GM19240 (cell line): ENCODE results near the gene MEIKIN.

Source experiments
- DNase-seq: peaks from one replicate; pipeline ENCODE4 v3.0.0; 2011; ENCODE audit warnings: low spot score; ENCODE audit not compliant: insufficient read length

Gene MEIKIN

DNA sequence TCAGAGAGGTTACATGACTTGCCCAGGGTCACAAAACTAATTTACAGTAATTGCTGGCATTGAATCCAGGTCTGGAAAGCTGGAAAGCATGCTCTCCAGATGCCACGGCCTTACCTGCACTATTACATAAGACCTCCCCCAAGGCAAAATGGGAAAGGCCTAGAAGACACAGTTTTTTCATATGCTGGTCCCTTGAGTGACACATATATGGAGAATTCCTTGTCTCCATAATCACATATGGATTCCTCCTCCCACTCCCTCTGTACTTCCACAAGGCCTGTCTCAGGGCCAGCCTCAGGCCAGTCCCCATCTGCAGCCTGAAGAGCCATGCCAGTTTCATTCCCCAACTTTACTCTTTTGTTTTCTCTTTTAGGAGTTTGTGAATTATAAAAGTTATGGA, 28.6 kb upstream of the MEIKIN start:
- no peak for DNase-seq

DNA sequence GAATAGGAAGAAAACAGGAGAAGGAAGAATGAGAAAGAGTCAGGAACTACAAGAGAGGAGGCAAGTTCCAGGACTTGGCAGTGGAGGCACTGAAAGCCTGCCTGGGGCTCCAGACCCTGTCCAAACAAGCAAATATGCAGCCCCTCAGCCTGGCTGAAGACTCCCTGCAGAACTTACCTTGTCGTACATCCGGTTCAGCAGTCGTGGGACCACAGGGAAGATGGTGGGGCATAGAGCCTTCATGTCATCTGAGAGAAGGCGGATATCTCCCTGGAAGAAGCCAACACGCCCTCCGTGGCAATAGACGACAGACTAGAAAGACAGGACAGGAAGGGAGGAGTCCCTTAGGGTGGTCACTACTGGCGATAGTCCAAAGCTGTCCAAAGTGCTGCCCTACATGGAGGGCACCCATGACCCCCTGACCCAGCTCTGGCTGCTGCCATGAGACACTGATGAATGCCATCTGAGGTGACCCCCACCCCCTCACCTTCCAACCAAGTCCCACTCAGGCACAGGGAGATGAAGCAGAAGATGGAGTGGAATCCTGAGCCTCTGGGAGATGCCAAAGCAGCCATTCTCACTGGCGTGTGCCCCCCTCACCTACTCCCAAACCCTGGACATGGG, 27.7 kb upstream of the MEIKIN start:
- no peak for DNase-seq

DNA sequence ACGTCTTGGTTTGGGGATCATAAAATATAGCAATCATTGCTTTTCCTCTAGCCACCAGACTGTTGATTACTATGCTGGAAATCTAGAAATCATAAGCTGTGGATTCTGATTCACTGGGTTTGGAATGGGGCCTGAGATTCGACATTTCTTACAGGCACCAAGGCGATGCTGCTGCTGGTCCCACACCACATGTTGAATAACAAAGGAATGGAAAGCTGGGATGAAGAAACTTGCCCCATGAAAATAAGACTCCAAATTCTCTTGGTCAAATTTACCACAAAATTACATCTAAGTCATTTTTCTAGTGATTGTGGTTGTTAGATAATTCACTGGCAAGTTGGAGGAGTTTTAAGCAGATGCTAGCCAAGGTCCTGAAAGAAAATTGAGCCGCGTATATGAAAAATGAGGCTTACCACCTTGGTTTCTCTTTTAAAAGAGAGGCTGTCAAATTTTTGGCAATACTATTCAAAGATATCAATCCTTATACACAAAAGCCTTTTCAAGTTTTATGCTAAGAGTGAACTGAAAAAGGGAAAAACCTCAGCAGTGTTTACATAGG, 23.0 kb upstream of the MEIKIN start:
- DNase-seq, result no peak

DNA sequence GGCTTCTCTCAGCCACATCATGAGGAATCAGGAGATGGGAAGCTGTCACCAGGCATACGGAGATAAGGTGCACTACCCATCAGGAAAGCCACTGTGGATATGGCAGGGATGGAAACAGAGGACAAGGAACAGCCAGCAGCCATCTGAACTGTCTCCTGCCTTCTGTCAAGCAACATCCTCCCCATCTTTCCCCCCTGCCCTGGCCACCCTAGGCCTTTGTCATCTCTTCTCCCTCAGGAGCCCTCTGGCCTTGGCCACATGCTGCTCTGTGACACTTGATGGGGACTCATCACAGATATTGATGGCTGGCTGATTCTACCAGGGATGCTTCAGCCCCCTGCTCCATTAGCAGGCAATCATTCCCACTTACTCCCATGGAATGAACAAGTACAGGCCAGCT, 21.1 kb upstream of the MEIKIN start:
- DNase-seq, result no peak

DNA sequence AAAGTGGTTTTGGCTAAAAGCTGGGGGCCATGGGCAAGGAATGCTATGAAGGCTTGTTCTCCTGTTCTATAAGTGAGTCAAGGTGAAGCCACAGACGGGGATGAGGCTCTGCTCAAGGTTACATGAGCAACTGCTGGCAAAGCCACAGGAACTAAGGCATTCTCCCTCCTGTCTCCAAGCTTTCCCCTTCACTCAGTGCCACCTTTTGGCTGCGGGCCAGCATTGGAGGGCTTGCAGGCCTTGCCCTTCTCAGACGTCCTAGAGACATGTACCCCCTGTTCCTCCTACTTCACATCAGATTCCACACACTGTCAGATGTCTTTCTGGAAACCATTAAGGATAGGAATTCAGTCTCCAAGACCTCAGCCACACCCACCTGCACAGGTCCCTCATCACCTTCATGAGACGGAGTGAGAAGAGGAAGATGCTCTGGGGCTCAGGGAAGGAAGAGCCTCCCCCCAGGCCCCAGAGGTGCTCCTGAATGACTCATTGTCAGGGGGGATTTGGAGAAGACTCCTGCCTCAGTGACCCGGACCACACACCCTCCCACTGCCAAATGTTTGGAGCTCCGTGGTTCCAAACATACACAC, 20.5 kb upstream of the MEIKIN start:
- DNase-seq, result no peak

DNA sequence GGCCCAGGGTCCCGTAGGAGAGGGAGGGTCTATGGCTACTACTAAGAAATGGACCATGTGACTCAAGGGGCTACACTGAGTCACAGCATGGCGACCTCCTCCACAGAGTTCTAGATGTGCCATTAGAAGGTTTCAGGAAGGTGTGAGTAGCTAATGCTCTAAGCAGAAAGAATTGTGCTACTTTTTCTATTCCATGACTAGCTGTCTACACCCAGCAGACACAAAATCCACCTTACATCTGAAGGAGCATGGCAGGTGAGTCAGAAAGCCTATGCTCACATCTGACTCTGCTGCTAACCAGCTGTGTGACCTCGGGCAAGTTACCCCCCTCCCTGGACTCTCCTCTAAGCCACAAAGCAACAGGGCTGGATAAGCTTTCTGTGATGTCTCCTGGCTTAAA, 14.4 kb upstream of the MEIKIN start:
- DNase-seq, result no peak

DNA sequence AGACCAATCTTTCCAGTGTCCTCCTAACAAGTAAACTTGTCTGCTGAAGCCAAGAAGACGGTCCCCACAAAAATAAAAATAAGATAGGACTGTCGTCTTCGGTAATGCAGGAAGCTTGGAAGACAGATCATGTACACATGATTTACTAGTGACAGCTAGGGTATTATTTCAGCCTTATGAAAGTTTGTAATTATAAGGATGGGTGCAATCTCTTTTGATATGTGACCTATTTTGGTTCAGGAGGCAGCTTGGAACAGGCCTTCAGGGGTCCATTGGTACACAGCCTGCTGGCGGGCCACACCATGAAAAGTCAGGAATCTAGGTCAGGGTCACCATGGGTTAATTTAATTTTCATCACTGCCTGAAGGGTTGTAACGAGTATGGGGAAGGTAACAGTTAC, 13.7 kb upstream of the MEIKIN start:
- DNase-seq, result no peak

DNA sequence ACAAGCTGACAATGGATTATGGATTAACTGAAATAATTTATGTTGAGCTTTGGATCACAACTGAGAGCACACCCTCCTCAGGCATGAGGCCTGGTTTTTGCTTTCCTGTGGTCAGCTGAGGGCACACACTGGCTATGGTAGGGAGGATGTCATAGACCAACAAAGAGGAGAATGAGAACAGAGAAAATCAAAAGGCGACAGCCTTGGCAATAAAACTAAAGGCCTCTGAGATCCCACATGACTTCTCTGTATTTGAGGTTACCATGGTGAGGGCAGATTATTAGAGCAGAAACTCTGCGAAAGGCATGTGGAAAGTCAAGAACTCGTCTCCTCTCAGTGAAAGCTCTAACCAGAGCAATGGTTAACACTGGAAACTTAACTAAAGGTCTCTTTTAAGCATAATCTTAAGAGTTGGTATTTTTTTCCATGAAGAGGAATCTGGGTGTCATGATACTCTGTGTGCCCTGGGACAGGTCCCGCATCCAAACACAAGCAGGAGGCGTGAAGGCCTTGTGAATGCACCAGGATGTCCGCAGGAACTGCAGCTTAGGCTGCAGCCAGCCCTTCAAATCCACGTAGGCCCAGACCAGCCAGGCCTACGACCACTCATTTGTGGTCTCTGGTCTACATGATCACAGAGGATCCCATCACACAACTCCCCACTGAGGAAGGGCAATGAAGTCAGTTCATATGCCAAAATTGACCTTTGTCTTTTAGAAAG, 12.4 kb upstream of the MEIKIN start:
- no peak for DNase-seq

DNA sequence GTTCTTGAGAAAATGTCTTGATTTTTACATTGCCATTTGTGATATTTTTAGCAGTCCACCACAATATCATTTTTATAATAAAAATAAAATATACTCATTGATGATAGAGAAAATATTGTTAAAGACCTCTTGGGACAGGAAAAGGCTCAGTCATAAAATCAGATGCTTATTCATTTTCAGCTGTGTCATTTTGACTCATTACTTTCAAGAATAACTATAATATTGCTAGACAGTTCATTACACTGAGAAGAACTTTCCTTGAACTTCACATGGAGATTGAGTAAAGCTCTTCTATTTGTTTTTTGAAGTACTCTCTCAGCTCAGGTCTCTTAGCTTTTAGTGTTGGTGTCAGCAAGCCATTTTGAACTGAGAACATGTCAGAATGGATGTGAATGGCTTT, 8.5 kb upstream of the MEIKIN start:
- DNase-seq, result no peak

DNA sequence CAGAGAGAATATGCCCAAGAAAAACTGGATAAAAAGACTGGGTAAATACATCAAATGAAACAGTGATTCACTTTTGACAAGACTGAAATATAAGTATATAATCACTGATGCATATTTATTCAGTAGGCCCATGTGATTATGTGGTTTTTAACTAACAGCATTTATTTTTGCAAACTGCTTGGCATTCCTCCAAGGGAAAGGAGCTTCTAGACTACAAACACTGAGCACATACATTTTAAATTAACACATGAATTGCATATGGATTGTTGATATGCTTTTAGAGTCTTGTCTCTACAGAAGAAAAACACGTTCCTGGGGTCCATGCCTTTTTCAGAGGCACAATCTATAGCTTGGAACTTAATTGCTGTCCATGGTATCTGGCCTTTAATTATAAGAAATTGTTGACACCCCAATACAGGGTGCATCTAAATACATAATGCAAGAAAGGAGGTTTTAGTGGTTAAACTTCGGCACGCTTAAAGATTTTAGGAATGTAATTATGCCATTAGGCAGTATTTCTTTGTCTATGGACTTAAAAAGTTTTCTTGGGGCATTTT, 6.9 kb upstream of the MEIKIN start:
- DNase-seq, result no peak

DNA sequence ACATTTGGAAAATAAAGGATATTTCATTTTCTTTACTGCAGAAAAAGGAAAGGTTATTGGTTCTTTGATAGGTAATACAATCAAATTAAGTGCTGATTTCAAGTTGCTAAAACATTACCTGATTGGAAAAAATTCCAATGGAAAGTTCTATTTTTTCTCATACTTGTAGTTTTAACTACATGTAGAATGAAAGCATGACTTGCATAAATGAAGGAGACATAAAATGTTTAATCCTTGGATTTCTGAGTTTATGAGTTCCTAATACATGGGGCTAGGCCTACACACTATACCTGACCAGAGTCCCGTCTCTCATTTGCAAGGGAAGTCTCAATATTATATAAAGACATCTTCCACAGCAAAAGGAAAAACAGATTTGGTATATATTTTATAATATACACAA, 5.2 kb upstream of the MEIKIN start:
- DNase-seq, result no peak

DNA sequence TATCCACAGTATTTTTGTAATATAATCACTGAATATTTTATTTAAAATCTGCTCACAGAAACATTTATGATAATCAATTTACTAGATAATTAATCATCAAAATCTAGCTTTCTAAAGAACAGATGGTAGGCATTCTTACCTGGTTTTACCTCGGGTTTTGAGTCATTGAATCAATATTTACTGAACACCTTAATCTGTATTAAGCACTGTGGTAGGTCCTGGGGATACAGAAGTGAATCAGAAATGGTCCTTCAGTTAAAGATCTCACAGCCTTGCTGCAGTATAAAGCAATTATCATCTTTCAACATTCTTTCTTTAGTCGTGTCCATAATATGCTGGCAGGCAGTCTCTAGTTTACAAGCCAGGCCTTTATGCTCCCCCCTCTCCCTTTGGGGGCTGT, 2.0 kb upstream of the MEIKIN start:
- no peak for DNase-seq

DNA sequence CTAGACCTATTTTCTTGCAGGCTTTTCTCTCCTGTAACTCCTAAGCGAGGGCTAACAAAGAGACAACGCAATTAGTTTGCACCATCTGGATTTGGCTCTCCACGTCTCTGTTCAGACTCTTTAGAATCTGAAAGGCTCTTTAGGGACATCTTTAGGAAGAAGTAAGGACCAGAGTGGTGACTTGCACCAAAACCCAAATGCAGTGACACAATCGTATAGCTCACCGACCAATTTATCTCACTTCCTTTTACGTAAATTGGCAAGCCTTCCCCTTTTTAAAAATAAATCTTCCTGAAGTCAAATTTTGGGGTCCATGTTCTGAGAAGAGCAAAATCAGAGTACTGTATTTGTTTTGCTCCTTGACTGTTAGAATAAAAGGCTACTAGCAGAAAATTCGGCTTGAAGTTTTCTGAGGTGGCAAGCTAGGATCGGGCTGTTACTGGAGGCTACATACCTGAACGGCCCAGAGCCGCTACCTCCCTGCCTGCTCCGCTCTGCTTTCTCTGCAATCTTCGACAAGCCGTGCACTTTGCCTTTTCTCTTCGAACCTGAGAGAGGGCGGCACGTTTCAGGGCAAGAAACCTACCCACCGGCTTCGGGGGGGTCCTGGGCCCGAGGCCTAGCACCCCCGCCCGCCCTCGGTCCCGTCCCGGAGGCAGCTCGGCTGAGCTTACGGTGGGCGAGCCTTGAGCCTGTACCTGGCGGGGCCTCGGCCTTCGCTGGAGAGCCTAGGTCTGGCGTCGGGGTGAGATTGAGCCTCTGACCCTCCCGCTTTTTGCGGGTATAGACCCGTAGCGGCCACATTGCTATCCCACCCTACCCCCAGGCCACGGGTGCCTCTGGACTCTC, 537 bp downstream of the MEIKIN start:
- no peak for DNase-seq

DNA sequence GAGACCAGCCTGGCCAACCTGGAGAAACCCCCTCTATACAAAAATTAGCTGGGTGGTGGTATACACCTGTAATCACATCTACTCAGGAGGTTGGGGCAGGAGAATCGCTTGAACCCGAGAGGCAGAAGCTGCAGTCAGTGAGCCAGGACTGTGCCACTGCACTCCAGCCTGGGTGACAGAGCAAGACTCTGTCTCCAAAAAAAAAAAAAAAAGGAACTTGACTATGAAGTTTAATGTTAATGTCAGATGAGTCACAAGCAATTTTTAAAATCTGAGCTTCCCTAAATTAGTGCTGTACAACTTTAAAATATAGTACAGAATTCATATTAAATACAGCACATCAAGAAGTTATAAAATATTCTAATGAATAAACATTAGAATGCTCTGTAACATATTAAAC, 1.5 kb downstream of the MEIKIN start:
- no peak for DNase-seq

DNA sequence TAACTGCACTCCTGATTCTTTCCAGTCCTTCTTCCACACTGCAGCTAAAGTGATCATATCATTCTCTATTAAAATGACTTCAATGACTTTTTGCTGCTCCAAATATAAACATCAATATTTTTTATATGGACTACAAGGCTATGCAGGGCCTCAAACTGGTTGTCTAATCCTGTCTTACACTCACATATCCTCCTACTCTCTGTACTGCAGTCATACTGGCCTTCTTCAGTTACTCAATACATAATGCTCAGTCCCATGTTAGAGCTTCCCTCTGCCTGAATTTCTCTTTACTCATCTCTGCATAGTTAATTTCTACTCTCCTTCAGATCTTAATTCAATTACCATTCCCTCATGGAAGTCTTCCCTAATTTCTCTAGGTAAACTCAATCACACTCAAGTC, 3.4 kb downstream of the MEIKIN start:
- no peak for DNase-seq

DNA sequence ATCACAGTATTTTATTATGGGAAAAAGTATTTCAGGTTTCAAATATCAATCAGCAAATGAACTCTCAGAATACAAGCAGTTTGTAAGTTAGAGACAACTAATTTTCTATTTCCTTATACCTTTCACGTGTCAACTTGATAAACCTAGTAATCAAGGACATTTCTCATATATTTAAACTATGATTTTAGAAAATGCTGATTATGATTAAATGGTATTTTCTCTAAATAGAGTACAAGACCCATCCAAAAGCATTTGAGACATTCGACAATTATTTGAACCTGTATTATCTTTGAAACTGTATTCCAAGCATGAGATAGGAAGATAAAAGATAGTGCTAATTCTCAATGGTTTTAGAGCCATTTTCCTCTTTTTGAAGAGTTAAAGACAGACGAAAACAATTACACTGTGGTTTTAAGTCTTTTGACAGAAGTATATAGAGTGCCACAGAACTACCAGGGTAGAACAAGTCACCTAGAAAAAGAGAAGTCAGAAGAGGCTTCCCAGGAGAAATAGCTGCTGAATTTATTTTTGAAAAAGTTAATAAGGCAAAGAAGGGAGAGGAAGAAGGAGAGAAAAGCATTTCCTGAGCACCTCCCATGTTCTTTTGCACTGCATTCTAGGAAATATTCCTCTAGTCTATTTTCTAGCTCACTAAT, 5.6 kb downstream of the MEIKIN start:
- no peak for DNase-seq

DNA sequence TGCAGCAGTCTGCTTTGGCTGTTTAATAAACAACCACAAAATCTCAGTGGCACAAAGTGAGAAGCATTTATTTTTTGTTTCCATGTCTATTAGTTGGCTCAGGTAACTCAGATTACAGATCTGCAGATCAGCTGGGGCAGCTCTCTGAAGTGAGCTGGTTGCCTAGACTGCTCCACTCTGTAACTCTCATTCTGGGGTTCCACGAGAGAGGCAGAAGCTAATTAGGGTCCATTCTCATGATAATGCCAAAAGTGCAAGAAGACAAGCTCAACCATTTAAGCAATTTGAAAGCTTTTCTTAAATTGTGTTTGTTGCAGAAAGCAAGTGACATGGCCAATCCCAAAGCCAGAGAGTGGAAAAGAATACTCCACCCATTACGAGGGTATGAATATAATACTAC, 13.2 kb downstream of the MEIKIN start:
- DNase-seq, result no peak

DNA sequence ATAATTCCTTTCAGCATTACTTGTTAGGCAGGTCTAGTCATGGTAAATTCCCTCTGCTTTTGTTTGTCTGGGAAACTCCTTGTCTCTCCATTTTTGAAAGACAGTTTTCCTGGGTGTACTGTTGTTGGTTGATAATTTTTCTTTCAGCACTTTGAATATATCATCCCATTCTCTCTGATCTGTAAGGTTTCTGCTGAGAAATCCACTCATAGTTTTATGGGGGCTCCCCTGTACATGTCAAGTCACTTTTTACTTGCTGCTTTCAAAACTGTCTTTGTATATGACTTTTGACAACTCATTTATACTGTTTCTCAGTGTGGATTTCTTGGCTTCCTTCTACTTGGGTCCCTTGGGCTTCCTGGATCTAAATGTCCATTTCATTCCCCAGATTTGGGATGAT, 16.5 kb downstream of the MEIKIN start:
- no peak for DNase-seq

DNA sequence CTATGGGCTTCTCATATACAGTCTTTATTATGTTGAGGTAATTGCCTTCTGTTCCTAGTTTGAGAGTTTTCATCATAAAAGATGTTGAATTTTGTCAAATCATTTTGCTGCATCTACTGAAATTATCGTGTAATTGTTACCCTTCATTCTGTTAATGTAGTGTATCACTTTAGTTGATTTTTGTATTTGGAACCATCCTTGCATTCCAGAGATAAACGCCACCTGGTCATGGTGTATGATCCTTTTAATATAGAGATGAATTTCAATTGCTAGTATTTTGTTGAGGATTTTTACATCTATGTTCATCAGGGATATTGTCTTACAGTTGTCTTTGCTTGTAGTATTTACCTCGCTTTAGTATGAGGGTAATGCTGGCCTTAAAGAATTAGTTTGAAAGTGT, 19.3 kb downstream of the MEIKIN start:
- DNase-seq, result no peak

DNA sequence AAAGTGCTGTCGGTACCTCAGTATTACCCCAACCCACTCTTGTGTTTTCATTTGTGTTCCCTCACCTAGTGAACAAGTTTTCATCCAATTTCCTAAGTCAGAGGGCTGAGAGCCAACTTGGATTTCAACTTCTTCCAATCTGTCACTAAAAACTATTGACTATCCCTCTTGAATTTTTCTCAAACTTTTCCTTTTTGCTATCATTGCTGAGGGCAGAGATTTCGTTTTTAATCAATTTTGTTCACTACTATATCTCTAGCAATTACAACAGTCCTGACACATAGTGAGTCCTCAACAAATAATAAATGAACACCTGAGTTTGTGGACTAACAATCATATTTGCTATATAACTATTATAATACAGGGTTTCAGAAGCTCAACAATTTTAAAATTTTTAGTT, 29.0 kb downstream of the MEIKIN start:
- no peak for DNase-seq

DNA sequence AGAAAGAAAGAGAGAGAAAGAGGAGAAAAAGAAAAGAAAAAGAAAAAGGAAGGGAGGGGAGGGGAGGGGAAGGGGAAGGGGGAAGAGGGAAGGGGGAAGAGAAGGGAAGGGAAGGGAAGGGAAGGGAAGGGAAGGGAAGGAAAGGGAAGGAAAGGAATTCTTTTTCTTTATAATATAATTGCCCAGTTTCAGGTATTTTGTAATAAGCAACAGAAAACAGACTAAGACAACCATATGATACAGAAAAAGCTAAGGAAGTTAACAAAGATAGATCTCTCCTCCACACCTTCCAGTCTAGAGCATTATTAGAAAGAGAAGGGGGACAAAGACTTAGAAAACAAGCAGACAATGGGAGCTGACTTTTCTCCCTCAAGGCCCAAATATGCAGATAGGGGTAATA, 31.0 kb downstream of the MEIKIN start:
- DNase-seq, result no peak
